Gastrocnemius medialis (tissue), 4 donors: Measurements from ENCODE around the gene GALNT4. TPM values are rescaled to one million over a fixed set of nuclear protein-coding genes. Genes with fewer than 3 reads are reported as not detected.

Experiments
- ATAC-seq, 2 donors: fragments of 150-250 bp; one replicate each; pipeline ENCODE4 v1.9.1; 2016
- DNase-seq, 2 donors: peaks; one replicate each; pipeline ENCODE4 v3.0.0-alpha.2; 2019
- H3K27ac ChIP-seq, 4 donors: fragments of 200-600 bp; sonication (generic); 1 replicate in 1 of 4; 2 replicates in 3 of 4; pipeline ENCODE4 v1.5.1; 2016 to 2018; ENCODE audit warnings: mild to moderate bottlenecking in 2 of 4, moderate library complexity in 1 of 4
- H3K27me3 ChIP-seq, 3 donors: fragments of 200-600 bp; sonication (generic) in 2 of 3; 1 replicate in 1 of 3; 2 replicates in 2 of 3; pipeline versions ENCODE4 v1.5.1 to v1.6.0; 2016 to 2019; ENCODE audit warnings: mild to moderate bottlenecking in 1 of 3, moderate library complexity in 1 of 3
- H3K36me3 ChIP-seq, 2 donors: fragments of 200-600 bp; sonication (generic) in 1 of 2; one replicate each; pipeline ENCODE4 v1.5.1; 2017 to 2018
- H3K4me1 ChIP-seq, 2 donors: fragments of 200-600 bp; sonication (generic) in 1 of 2; one replicate each; pipeline ENCODE4 v1.5.1; 2016 to 2017; ENCODE audit warnings: mild to moderate bottlenecking in 2 of 2
- H3K4me3 ChIP-seq, 4 donors: fragments of 200-600 bp; sonication (generic) in 3 of 4; 1 replicate in 1 of 4; 2 replicates in 3 of 4; pipeline ENCODE4 v1.5.1; 2016 to 2019; ENCODE audit warnings: mild to moderate bottlenecking in 2 of 4
- H3K9me3 ChIP-seq, 3 donors: fragments of 200-600 bp; sonication (generic) in 2 of 3; 1 replicate in 1 of 3; 2 replicates in 2 of 3; pipeline ENCODE4 v1.5.1; 2016 to 2019
- POLR2A ChIP-seq, 2 donors: fragments of 450-650 bp; IDR thresholded peaks; one replicate each; pipeline ENCODE4 v1.6.1; 2017; ENCODE audit warnings: antibody characterized with exemption in 2 of 2, mild to moderate bottlenecking in 2 of 2, moderate library complexity in 2 of 2
- in situ Hi-C, 4 donors: fragments of 200-750 bp; cut with MboI; loops; one replicate each; pipeline versions ENCODE4 v1.15.0 to v1.8.0; 2017; ENCODE audit warnings: low sequenced_read_pairs in 4 of 4
- intact Hi-C: fragments of 100-400 bp; cut with DNase I; formaldehyde crosslinking; loops from one replicate; pipeline ENCODE4 v1.15.1; 2023; ENCODE audit warnings: low total_unique reads
- total RNA-seq, 4 donors: library from RNA; depleted of rRNA; stranded (reverse); fragments of >200 nt; gene quantifications; one replicate each; pipeline versions ENCODE4 v1.1.0 to v1.2.3, GENCODE V29; 2016
- TF ChIP-seq, protein P1 (sequence below), 5 experiments: fragments of 450-650 bp in 3 of 5; fragments of 200-600 bp in 2 of 5; sonication (generic) in 2 of 5; IDR thresholded peaks in 4 of 5; conservative IDR thresholded peaks in 1 of 5; 1 replicate in 4 of 5; 2 replicates in 1 of 5; pipeline ENCODE4 v1.5.1; 2016 to 2019; ENCODE audit warnings: antibody characterized with exemption in 5 of 5, mild to moderate bottlenecking in 3 of 5, moderate library complexity in 3 of 5

GALNT4 gene
- total RNA-seq, 4 donors from 2014 or later = 1.2 to 2.2 (median 1.7) TPM

DNA sequence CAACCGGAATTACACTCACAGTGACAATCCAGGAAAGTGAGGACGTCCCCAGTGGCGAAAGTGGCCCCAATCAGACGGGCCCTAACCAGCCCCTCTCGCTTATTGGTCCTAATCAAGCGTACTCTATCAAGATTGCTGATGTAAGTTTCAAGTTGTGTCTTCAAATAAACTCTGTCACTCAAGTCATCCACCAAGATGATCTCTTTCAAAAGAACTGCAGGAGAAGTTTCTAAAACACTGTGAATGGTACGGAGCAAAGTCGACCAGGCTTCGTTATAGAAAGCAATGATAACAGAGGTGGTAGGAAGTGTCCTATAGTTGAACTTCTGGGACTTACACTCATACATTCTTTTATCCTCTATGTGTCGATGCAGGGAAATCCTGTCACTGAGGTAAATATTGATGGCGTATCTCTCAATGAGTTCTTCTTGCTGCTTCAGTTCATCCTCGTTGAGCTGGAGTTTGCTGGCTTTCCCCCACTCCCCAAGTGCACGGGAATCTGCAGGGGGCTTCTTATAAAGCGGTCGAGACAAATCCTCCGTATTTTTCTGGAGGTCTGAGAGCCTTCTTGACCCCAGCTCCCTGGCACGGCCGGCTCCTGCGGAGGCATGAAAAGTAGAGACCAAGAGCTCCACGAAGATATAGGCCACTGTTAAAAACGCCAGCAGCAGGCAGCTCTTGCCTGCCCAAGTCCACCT, 604 bp downstream of the GALNT4 start:
- ATAC-seq (no peak), DNase-seq (no peak)
- intact Hi-C loops (loop anchor here (2.0 to 10.0 kb wide), 2 partner anchors 53 to 1489 kb away; a partner anchor contains a TSS), in situ Hi-C loops (loop anchor here in 1 of 4 donors (10.0 kb wide), 2 partner anchors 49 to 509 kb away; no protein-coding TSS in a partner anchor)
- Histone ChIP-seq H3K27ac (peak overlapping the region; percentile 86 to 94 (median 91)), H3K4me1 (peaks cover 40 to 43% of the 10 kb centered on the region in 2 donors), H3K36me3 (no peaks in the 10 kb centered on the region), H3K4me3 (peak overlapping the region; percentile 89 to 99 (median 96)), H3K27me3 (no peaks in the 10 kb centered on the region), H3K9me3 (no peaks in the 10 kb centered on the region)
- no peak for TF ChIP-seq POLR2A (IDR thresholded peaks at IDR 0.05)
- TF ChIP-seq, protein P1, sequence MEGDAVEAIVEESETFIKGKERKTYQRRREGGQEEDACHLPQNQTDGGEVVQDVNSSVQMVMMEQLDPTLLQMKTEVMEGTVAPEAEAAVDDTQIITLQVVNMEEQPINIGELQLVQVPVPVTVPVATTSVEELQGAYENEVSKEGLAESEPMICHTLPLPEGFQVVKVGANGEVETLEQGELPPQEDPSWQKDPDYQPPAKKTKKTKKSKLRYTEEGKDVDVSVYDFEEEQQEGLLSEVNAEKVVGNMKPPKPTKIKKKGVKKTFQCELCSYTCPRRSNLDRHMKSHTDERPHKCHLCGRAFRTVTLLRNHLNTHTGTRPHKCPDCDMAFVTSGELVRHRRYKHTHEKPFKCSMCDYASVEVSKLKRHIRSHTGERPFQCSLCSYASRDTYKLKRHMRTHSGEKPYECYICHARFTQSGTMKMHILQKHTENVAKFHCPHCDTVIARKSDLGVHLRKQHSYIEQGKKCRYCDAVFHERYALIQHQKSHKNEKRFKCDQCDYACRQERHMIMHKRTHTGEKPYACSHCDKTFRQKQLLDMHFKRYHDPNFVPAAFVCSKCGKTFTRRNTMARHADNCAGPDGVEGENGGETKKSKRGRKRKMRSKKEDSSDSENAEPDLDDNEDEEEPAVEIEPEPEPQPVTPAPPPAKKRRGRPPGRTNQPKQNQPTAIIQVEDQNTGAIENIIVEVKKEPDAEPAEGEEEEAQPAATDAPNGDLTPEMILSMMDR (IDR thresholded peaks at IDR 0.05 in 4 of 5, conservative IDR thresholded peaks at IDR 0.05 in 1 of 5) = no peak

DNA sequence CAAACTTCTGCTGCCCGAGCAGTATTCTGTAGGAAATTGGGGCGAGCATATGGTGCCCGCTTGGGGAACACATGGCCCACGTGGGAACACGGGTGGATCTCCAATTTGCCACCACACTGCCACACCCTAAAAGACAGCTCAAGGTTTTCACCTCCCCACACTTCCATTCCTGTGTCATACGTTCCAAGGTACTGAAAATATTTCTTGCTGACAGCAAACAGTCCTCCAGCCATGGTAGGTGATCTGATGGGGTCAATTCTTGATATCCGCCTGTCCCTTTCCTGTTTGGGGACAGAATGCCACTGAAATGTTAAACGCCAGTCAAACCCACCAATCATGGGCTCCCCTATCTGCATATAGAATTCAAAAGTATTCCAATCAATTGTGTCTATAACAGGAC, 1.2 kb downstream of the GALNT4 start:
- in situ Hi-C loops = loop anchor here in 1 of 4 donors (10.0 kb wide), 2 partner anchors 49 to 509 kb away; no protein-coding TSS in a partner anchor
- Histone ChIP-seq H3K36me3 (no peaks in the 10 kb centered on the region), H3K27ac (no peak overlapping the region), H3K4me3 (peak overlapping the region; percentile 89 to 99 (median 96)), H3K27me3 (no peaks in the 10 kb centered on the region), H3K4me1 (peaks cover 40 to 43% of the 10 kb centered on the region in 2 donors), H3K9me3 (no peaks in the 10 kb centered on the region)
- intact Hi-C loops = loop anchor here (10.0 kb wide), 1 partner anchor 1489 kb away; a partner anchor contains a TSS
- ATAC-seq (no peak), DNase-seq (no peak)
- no peak for TF ChIP-seq POLR2A (IDR thresholded peaks at IDR 0.05)
- TF ChIP-seq, protein P1 (IDR thresholded peaks at IDR 0.05 in 4 of 5, conservative IDR thresholded peaks at IDR 0.05 in 1 of 5) = no peak

DNA sequence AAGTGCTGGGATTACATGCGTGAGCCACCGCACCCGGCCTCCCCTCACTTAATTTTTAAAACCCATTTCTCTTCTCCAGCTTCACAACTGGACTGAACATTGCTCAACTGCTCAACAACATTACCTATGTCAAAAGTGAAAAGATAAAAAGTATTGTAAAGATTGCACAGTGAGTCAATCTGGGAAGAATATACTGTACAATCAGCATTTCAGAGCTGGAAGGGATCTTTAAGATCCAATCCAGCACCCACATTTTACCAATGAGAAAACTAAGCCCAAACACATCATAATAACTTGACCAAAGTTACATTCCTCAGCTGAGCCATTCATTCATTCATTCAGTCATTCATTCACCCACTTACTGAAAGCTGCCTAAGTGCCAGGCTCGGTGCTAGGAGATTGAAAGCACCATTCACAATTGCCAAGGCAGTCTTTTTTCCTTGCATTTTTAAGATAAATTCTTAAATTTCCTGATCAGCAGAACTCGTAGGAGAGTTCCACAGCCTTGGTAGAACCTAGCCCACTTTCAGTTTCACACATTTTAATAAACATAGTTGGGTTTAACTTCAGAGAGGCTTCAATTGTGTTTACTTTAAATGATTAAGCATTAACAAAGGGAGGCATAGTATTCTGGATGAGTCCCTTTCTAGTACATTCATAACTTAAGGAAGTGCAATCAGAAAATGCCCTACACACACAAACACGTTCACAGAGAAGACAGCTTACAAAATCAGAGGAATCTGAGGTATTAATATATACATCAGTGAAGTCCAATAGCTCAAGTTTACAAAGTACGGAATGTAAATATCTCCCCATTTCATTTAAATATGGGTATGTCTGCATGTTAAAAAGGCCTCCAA, 3.0 kb downstream of the GALNT4 start:
- no peak for DNase-seq
- H3K27me3 ChIP-seq = no peaks in the 10 kb centered on the region
- intact Hi-C loops = loop anchor here (10.0 kb wide), 1 partner anchor 1487 kb away; a partner anchor contains a TSS
- H3K4me3 ChIP-seq = peak overlapping the region in 1 of 4 donors; percentile 7
- no peaks in the 10 kb centered on the region for H3K9me3 ChIP-seq
- in situ Hi-C loops = loop anchor here in 1 of 4 donors (10.0 kb wide), 2 partner anchors 47 to 507 kb away; no protein-coding TSS in a partner anchor
- no peak overlapping the region for H3K27ac ChIP-seq
- ATAC-seq = no peak
- no peaks in the 10 kb centered on the region for H3K36me3 ChIP-seq
- H3K4me1 ChIP-seq = peaks cover 33 to 35% of the 10 kb centered on the region in 2 donors
- no peak for TF ChIP-seq POLR2A (IDR thresholded peaks at IDR 0.05)
- TF ChIP-seq, protein P1 (IDR thresholded peaks at IDR 0.05 in 4 of 5, conservative IDR thresholded peaks at IDR 0.05 in 1 of 5) = no peak

DNA sequence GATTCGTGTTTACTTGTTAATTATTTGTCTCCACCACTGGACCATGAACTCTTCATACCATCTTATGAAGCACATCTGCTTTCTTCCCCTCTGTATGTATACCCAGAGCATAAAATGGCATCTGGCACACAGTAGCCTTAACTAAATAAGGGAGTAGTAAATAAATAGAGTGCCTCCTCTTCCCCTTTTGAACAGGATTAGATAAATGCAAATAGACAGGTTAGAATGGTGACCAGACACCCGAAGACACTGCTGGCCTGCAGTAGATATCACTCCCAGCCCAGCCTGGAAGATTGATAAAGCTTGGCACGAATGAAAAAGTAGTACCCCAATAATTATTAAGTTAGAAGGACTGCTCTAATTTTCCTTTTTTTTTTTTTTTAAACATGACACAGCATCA, 6.9 kb downstream of the GALNT4 start:
- H3K36me3 ChIP-seq = no peaks in the 10 kb centered on the region
- no peak for ATAC-seq
- no peaks in the 10 kb centered on the region for H3K27me3 ChIP-seq
- no peak overlapping the region for H3K4me3 ChIP-seq
- in situ Hi-C loops (no loop called here), intact Hi-C loops (no loop called here)
- H3K9me3 ChIP-seq = no peaks in the 10 kb centered on the region
- TF ChIP-seq, protein P1 (IDR thresholded peaks at IDR 0.05 in 4 of 5, conservative IDR thresholded peaks at IDR 0.05 in 1 of 5) = no peak
- TF ChIP-seq POLR2A (IDR thresholded peaks at IDR 0.05) = no peak
- DNase-seq = no peak
- no peak overlapping the region for H3K27ac ChIP-seq
- peaks cover 14 to 16% of the 10 kb centered on the region in 2 donors for H3K4me1 ChIP-seq
